ENCODE data around the gene ERMARD. TPM values are rescaled to one million over a fixed set of nuclear protein-coding genes. Genes with fewer than 3 reads are reported as not detected.
A peak's percentile ranks its signal among the peaks of the same experiment; 100 is the strongest.

The ERMARD gene
- total RNA-seq, 2 experiments from 2014 or later = 33.9 to 36.4 TPM

DNA sequence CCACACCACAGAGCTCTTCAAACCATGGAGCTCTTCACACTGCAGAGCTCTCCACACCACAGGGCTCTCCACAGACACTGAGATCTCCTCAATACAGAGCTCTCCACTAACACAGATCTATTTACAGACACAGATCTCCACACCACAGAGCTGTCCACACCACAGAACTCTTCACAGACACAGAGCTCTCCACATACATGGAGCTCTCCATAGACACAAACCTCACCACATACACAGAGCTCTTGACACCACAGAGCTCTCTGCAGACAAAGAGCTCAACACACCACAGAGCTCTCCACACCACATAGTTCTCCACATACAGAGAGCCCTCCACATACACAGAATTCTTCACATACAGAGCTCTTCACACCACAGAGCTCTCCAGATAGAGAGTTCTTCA, 53.0 kb downstream of the ERMARD start:
- DNase-seq (no peak), ATAC-seq (ENCODE audit: low read depth) (no peak)
- Mint-ChIP-seq H3K36me3 (no peaks in the 10 kb centered on the region), H3K27ac (no peak overlapping the region), H3K4me3 (no peak overlapping the region), H3K27me3 (peaks cover 47% of the 10 kb centered on the region), H3K9me3 (peaks cover 12% of the 10 kb centered on the region), H3K4me1 (peaks cover 41% of the 10 kb centered on the region)
- POLR2A ChIA-PET = no interaction called here

DNA sequence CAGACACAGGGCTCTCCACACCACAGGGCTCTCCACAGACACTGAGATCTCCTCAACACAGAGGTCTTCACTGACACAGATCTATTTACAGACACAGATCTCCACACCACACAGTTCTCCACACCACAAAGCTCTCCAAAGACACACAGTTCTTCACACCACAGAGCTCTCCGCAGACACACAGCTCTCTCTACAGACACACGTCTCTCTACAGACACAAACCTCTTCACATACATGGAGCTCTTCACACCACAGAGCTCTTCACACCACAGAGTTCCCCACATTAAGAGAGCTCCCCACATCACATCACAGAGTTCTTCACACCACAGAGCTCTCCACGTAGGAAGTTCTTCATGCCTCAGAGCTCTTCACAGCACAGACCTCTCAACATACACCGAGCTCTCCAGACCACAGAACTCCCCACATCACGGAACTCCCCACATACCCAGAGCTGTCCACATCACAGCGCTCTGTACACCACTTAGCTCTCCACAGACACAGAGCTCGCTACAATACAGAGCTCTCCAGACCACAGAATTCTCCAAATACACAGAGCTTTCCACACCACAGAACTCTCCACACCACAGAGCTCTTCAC, 53.9 kb downstream of the ERMARD start:
- DNase-seq = no peak
- Mint-ChIP-seq H3K9me3 (peaks cover 12% of the 10 kb centered on the region), H3K4me3 (no peak overlapping the region), H3K27me3 (peaks cover 51% of the 10 kb centered on the region), H3K36me3 (no peaks in the 10 kb centered on the region), H3K27ac (no peak overlapping the region), H3K4me1 (peaks cover 41% of the 10 kb centered on the region)
- POLR2A ChIA-PET = interaction anchor here (0.9 kb wide), 1 partner anchor 53 kb away, joined by 3 read pairs; the partner anchor contains the start of gene ERMARD
- no peak for ATAC-seq (ENCODE audit: low read depth)

DNA sequence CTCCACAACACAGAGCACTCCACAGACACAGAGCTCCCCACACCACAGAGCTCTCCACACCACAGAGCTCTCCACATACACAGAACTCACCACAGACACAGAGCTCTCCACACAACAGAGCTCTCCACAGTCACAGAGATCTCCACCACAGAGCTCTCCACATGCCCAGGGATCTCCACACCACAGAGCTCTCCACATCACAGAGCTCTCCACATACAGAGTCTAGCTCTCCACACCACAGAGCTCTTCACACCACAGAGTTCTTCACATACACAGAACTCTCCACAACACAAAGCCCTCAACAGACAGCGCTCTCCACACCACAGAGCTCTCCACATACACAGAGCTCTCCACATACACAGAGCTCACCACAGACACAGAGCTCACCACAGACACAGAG, 55.3 kb downstream of the ERMARD start:
- ATAC-seq (ENCODE audit: low read depth) = no peak
- peaks cover 12% of the 10 kb centered on the region for H3K9me3 Mint-ChIP-seq
- POLR2A ChIA-PET = no interaction called here
- peaks cover 41% of the 10 kb centered on the region for H3K4me1 Mint-ChIP-seq
- no peak overlapping the region for H3K4me3 Mint-ChIP-seq
- peaks cover 54% of the 10 kb centered on the region for H3K27me3 Mint-ChIP-seq
- peak overlapping the region; percentile 17 for H3K27ac Mint-ChIP-seq
- DNase-seq = no peak
- no peaks in the 10 kb centered on the region for H3K36me3 Mint-ChIP-seq

DNA sequence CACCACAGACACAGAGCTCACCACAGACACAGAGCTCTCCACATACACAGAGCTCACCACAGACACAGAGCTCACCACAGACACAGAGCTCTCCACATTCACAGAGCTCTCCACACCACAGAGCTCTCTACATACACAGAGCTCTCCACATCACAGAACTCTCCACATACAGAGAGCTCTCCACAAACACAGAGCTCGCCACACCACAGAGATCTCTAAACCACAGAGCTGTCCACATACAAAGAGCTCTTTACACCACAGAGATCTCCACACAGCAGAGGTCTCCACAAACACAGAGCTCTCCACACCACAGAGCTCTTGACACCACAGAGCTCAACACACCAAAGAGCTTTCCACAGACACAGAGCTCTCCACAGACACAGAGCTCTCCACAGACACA, 55.8 kb downstream of the ERMARD start:
- POLR2A ChIA-PET = no interaction called here
- Mint-ChIP-seq H3K4me1 (peaks cover 41% of the 10 kb centered on the region), H3K27ac (no peak overlapping the region), H3K9me3 (peaks cover 12% of the 10 kb centered on the region), H3K36me3 (no peaks in the 10 kb centered on the region), H3K4me3 (no peak overlapping the region), H3K27me3 (peaks cover 58% of the 10 kb centered on the region)
- no peak for ATAC-seq (ENCODE audit: low read depth)
- peak; percentile 17 for DNase-seq

DNA sequence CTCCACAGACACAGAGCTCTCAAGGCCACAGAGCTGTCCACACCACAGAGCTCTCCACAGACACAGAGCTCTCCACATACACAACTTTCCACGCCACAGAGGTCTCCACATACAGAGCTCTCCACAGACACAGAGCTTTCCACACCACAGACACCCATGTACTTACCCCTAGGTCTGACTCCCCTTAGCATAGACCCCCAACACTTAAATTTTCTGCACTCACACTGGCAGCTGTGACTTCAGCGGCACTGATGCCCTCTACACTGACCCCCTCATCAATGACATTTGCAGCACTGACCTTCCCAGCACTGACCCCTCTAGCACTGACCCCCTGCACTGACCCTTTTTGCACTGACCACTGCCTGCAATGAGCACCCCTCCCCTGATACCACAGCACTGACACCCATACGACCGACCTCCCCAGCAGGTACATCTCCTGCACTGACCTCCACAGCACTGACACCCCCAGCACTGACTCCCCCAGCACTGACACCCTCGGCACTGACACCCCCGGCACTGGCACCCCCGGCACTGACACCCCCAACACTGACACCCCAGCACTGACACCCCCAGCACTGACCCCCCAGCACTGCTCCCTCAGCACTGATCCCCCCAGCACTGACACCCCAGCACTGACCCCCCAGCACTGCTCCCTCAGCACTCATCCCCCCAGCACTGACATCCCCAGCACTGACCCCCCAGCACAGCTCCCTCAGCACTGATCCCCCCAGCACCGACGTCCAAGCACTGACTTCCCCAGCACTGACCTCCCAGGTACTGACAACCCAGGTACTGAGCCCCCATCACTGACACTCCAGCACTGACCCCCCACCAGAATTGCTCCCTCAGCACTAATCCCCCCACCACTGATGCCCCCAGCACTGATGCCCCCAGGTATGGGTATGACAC, 56.5 kb downstream of the ERMARD start:
- POLR2A ChIA-PET = no interaction called here
- DNase-seq (no peak), ATAC-seq (ENCODE audit: low read depth) (no peak)
- H3K36me3 Mint-ChIP-seq = no peaks in the 10 kb centered on the region
- no peak overlapping the region for H3K4me3 Mint-ChIP-seq
- H3K27ac Mint-ChIP-seq = no peak overlapping the region
- H3K4me1 Mint-ChIP-seq = peaks cover 39% of the 10 kb centered on the region
- peaks cover 64% of the 10 kb centered on the region for H3K27me3 Mint-ChIP-seq
- H3K9me3 Mint-ChIP-seq = peaks cover 12% of the 10 kb centered on the region

DNA sequence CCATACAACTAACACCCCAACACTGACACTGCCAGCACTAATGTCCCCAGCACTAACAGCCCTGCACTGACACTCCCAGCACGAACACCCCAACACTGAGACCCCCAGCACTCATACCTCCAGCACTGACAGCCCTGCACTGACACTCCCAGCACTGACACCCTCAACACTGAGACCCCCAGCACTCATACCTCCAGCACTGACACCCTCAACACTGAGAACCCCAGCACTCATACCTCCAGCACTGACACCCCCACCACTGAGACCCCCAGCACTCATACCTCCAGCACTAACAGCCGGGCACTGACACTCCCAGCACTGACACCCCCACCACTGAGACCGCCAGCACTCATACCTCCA, 57.2 kb downstream of the ERMARD start:
- H3K36me3 Mint-ChIP-seq = no peaks in the 10 kb centered on the region
- peaks cover 33% of the 10 kb centered on the region for H3K4me1 Mint-ChIP-seq
- no peak for ATAC-seq (ENCODE audit: low read depth)
- POLR2A ChIA-PET = no interaction called here
- no peak overlapping the region for H3K4me3 Mint-ChIP-seq
- peaks cover 12% of the 10 kb centered on the region for H3K9me3 Mint-ChIP-seq
- H3K27me3 Mint-ChIP-seq = peaks cover 68% of the 10 kb centered on the region
- no peak overlapping the region for H3K27ac Mint-ChIP-seq
- DNase-seq = no peak

DNA sequence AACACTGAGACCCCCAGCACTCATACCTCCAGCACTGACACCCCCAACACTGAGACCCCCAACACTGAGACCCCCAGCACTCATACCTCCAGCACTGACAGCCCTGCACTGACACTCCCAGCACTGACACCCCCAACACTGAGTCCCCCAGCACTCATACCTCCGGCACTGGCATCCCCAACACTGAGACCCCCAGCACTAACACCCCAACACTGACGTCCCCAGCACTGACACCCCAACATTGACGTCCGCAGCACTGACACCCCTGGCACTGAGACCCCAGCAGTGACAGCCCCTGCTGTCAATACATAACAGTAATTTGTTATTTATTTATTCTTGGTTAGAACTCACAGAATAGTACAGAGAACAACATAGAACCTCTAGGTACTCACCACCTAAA, 58.0 kb downstream of the ERMARD start:
- H3K4me3 Mint-ChIP-seq = no peak overlapping the region
- POLR2A ChIA-PET = no interaction called here
- H3K9me3 Mint-ChIP-seq = peaks cover 12% of the 10 kb centered on the region
- DNase-seq = no peak
- no peak for ATAC-seq (ENCODE audit: low read depth)
- H3K36me3 Mint-ChIP-seq = no peaks in the 10 kb centered on the region
- H3K27me3 Mint-ChIP-seq = peaks cover 60% of the 10 kb centered on the region
- no peak overlapping the region for H3K27ac Mint-ChIP-seq
- peaks cover 25% of the 10 kb centered on the region for H3K4me1 Mint-ChIP-seq

DNA sequence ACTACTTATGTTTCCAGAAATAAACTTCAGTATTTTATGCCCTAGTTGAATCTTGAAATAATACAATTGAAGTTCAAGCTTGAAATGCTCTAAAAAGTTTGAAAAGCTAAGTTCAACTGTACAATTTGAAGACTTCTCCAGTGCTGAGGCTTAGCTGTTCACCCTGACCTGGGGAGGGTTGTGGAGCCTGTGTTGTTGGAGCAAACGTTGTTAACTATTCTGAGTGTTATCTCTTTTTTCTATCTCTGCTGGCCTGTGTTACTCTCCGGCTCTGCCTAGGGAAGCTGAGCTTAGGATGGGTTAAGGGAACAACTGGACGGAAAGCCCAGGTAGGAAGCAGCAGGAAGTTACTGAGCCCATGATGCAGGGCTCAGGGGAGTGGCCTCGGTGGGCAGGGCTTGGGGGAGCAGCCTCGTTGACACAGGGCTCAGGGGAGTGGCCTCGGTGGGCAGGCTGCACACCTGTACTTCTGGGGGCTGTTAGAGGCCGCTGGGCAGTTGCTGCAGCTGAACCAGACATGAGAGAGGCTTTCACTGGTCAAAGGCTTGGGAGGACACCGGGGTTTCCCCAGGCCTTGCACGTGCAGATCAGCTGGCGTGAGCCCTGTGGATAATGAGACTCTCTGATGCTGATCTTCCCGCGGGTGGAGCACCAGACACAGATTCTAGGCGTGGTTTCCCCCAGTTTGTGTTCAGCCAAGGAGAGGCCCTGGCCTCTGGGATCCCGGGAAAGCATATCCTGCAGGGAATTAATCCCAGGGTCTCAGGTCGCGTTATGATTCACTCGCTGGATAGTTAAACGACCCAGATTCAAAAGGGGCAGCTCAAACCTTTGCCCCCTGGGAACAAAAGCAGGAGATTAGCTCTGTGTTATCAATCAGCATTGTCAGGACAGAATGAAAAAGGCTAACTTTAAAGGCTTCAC, 58.9 kb downstream of the ERMARD start:
- Mint-ChIP-seq H3K4me1 (peaks cover 15% of the 10 kb centered on the region), H3K36me3 (no peaks in the 10 kb centered on the region), H3K4me3 (no peak overlapping the region), H3K9me3 (peaks cover 10% of the 10 kb centered on the region), H3K27ac (no peak overlapping the region), H3K27me3 (peaks cover 58% of the 10 kb centered on the region)
- no peak for DNase-seq
- POLR2A ChIA-PET = no interaction called here
- no peak for ATAC-seq (ENCODE audit: low read depth)

DNA sequence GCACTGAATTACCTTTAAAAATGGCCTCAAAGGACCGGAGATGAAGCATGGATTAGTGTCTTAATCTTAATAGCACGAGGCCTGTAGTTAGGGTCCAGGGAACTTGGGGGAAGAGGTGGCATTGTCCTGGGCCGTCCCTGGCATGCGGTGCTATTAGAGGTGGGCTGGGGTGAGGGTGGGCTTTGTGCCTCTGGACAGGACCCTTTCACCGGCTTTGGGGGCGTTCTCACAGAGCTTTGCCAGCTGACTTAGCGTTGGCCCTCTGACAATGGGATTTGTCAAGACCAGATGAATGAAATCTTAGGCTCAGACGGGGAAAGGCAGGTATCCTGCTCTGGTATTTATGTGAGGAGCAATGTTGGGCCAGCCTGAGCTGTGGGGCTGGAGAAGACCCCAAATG, 59.6 kb downstream of the ERMARD start:
- Mint-ChIP-seq H3K27ac (no peak overlapping the region), H3K9me3 (peaks cover 5% of the 10 kb centered on the region), H3K36me3 (no peaks in the 10 kb centered on the region), H3K27me3 (peaks cover 58% of the 10 kb centered on the region), H3K4me1 (peaks cover 9% of the 10 kb centered on the region), H3K4me3 (no peak overlapping the region)
- DNase-seq (no peak), ATAC-seq (ENCODE audit: low read depth) (no peak)
- POLR2A ChIA-PET = no interaction called here

DNA sequence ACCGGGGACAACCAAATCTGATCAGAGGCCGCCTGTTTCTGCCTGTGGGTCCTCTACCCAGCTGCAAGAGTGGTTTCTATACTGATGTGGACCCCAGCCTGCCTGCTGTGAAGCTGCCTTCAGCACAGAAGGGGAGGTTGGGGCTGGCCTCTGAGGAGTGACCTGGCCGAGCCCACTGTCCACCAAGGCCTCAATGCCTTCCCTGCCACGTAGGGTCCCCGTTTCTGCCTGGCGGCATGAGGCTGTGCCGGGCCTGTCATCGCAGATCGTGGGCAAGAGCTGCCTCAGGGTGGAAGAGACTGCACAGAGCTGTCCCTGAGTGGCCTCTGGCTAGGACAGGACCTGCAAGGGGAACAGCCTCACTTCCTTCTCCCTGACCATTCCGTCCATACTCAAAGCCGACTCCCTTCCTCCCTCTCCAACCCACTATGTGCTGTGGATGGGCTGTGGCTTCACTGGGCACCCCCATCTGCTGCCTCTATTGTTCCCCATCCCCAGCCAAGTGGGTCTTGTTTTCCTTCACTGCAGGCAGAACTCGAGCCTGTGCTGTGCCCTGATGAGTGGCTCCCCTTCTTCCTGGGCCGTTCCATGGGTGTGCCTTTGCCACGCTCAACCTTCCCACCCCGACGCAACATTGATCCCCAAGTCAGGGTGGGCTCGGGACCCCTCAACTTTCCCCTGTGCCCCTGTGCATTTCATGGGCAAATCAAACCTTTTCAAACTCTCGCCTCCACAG, 60.3 kb downstream of the ERMARD start:
- Mint-ChIP-seq H3K36me3 (no peaks in the 10 kb centered on the region), H3K4me1 (peaks cover 6% of the 10 kb centered on the region), H3K27ac (no peak overlapping the region), H3K27me3 (peaks cover 56% of the 10 kb centered on the region), H3K9me3 (peaks cover 4% of the 10 kb centered on the region), H3K4me3 (no peak overlapping the region)
- ATAC-seq (ENCODE audit: low read depth) (no peak), DNase-seq (no peak)
- POLR2A ChIA-PET = no interaction called here

DNA sequence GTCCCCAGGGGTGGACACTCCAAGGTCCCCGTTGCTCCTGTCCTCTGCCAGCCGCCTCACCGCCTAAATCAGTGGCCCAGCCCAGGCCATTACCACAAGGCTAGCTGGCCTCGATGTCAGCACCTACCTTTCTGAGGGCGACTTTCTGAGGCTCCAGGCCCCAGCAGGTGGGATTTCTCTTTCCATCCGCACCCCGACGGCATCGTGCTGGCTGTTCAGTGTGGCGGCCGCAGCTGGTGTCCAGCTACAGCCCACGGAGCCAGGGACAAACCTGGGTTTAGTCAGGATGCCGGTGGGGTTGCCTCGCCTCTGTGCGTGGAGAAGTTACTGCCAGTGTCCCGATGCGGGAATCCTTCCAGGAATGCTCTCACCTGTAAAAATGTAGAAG, 60.8 kb downstream of the ERMARD start:
- Mint-ChIP-seq H3K27me3 (peaks cover 60% of the 10 kb centered on the region), H3K27ac (no peak overlapping the region), H3K4me3 (no peak overlapping the region), H3K9me3 (peaks cover 3% of the 10 kb centered on the region), H3K36me3 (no peaks in the 10 kb centered on the region), H3K4me1 (peaks cover 3% of the 10 kb centered on the region)
- POLR2A ChIA-PET = no interaction called here
- ATAC-seq (ENCODE audit: low read depth) (no peak), DNase-seq (no peak)

DNA sequence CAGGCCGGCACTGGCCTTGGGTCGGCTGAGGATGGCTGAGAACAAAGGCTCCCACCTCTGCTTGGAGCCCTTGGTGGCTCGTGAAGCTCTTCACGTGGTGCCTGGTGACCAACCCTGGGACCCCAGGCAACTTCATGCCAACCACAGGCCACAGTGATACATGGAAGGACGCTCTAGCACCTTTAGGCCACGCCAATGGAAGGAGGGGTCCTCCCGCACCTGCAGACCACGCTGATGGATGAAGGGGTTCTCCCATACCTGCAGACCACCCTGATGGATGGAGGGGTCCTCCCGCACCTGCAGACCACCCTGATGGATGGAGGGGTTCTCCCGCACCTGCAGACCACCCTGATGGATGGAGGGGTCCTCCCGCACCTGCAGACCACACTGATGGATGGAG, 62.5 kb downstream of the ERMARD start:
- Mint-ChIP-seq H3K9me3 (peaks cover 3% of the 10 kb centered on the region), H3K27ac (no peak overlapping the region), H3K27me3 (peaks cover 78% of the 10 kb centered on the region), H3K4me1 (no peaks in the 10 kb centered on the region), H3K36me3 (no peaks in the 10 kb centered on the region), H3K4me3 (no peak overlapping the region)
- DNase-seq (no peak), ATAC-seq (ENCODE audit: low read depth) (no peak)
- POLR2A ChIA-PET = no interaction called here

DNA sequence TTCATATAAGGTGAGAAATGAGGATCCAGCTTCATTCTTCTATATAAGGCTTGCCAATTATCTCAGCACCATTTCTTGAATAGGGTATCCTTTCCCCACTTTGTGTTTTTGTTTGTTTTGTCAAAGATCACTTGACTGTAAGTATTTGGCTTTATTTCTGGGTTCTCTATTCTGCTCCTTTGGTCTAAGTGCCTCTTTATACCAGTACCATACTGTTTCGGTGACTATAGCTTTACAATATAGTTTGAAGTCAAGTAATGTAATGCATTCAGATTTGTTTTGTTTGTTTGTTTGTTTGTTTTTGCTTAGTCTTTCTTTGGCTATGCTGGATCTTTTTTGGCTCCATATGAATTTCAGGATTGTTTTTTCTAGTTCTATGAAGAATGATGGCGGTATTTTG, 64.6 kb downstream of the ERMARD start:
- Mint-ChIP-seq H3K36me3 (peaks cover 1% of the 10 kb centered on the region), H3K4me1 (no peaks in the 10 kb centered on the region), H3K9me3 (peaks cover 3% of the 10 kb centered on the region), H3K27me3 (peaks cover 75% of the 10 kb centered on the region), H3K27ac (no peak overlapping the region), H3K4me3 (no peak overlapping the region)
- DNase-seq = no peak
- ATAC-seq (ENCODE audit: low read depth) = no peak
- POLR2A ChIA-PET = no interaction called here

Measured in activated naive CD8-positive, alpha-beta T cell treated with anti-CD3 and anti-CD28 coated beads, Interleukin-2, amount 10 ng/mL, durations not matched to agents 7 days and 5 days (primary cell).